WTC11 (cell line): ENCODE data around the gene LBH. TPM values are rescaled to one million over a fixed set of nuclear protein-coding genes. Genes with fewer than 3 reads are reported as not detected.

Experiments
- ATAC-seq: fragments of 200-7000 bp; cut with Tn5 transposase; 2 replicates; pipeline ENCODE4 v1.10.0; 2021; ENCODE audit warnings: mild to moderate bottlenecking, moderate library complexity
- CTCF ChIA-PET: fragments of 300-600 bp; sonication (Branson Sonifier 250); formaldehyde crosslinking; loops from one replicate; lab custom pipeline; 2021; ENCODE audit warnings: antibody characterized with exemption; lab: Charles Lee
- POLR2A ChIA-PET: fragments of 350-600 bp; sonication (Branson Sonifier 250); formaldehyde crosslinking; loops from one replicate; lab custom pipeline; 2021; ENCODE audit warnings: antibody characterized with exemption; lab: Charles Lee
- DNase-seq: peaks from one replicate; pipeline ENCODE4 v3.0.0; 2021; ENCODE audit warnings: low spot score
- H3K27ac Mint-ChIP-seq: 2 replicates; pipeline ENCODE4 v1.8.0; 2021; ENCODE audit warnings: mixed read lengths
- H3K27me3 Mint-ChIP-seq: 2 replicates; pipeline ENCODE4 v1.8.0; 2021; ENCODE audit warnings: low read depth, mild to moderate bottlenecking, moderate library complexity, mixed read lengths
- H3K36me3 Mint-ChIP-seq: 2 replicates; pipeline ENCODE4 v1.8.0; 2021; ENCODE audit warnings: mixed read lengths
- H3K4me1 Mint-ChIP-seq: 2 replicates; pipeline ENCODE4 v1.8.0; 2022; ENCODE audit warnings: mixed read lengths
- H3K4me3 Mint-ChIP-seq: 2 replicates; pipeline ENCODE4 v1.8.0; 2021; ENCODE audit warnings: mild to moderate bottlenecking, moderate library complexity, mixed read lengths
- H3K9me3 Mint-ChIP-seq: 2 replicates; pipeline ENCODE4 v1.8.0; 2021; ENCODE audit warnings: mixed read lengths
- AFF4 ChIP-seq: sonication (generic); formaldehyde crosslinking; IDR thresholded peaks from 2 replicates; pipeline ENCODE4 v1.8.1; 2023; ENCODE audit warnings: mild to moderate bottlenecking, missing genetic modification reagents, borderline replicate concordance
- AR ChIP-seq: fragments of 250-450 bp; sonication (Bioruptor Pico); IDR thresholded peaks from 2 replicates; pipeline ENCODE4 v1.9.0; 2021; ENCODE audit warnings: mild to moderate bottlenecking
- GTF2I ChIP-seq: fragments of 250-450 bp; sonication (Bioruptor Pico); conservative IDR thresholded peaks from 2 replicates; pipeline ENCODE4 v1.4.0; 2021; ENCODE audit warnings: mild to moderate bottlenecking
- KAT7 ChIP-seq: sonication (generic); formaldehyde crosslinking; IDR thresholded peaks from 2 replicates; pipeline ENCODE4 v1.8.1; 2023; ENCODE audit warnings: missing genetic modification reagents, mild to moderate bottlenecking, borderline replicate concordance
- NFE2L1 ChIP-seq: sonication (generic); formaldehyde crosslinking; IDR thresholded peaks from 2 replicates; pipeline ENCODE4 v1.8.1; 2023; ENCODE audit warnings: missing genetic modification reagents
- SMAD4 ChIP-seq: sonication (generic); formaldehyde crosslinking; IDR thresholded peaks from 2 replicates; pipeline ENCODE4 v1.8.0; 2022; ENCODE audit warnings: mild to moderate bottlenecking, missing genetic modification reagents
- TEAD4 ChIP-seq: sonication (generic); formaldehyde crosslinking; IDR thresholded peaks from 2 replicates; pipeline ENCODE4 v1.8.0; 2022; ENCODE audit warnings: mild to moderate bottlenecking, missing genetic modification reagents
- total RNA-seq: library from RNA; stranded (reverse); gene quantifications from 3 replicates; pipeline ENCODE4 v1.2.3, GENCODE V29; 2021
- TF ChIP-seq, protein P1 (sequence below): sonication (generic); formaldehyde crosslinking; IDR thresholded peaks from 2 replicates; pipeline ENCODE4 v1.8.1; 2022; ENCODE audit warnings: mild to moderate bottlenecking, moderate library complexity, missing genetic modification reagents
- TF ChIP-seq, protein P2 (sequence below): sonication (generic); formaldehyde crosslinking; IDR thresholded peaks from 2 replicates; pipeline ENCODE4 v1.8.1; 2022; ENCODE audit warnings: missing genetic modification reagents, borderline replicate concordance
- TF ChIP-seq, protein P3 (sequence below): sonication (generic); formaldehyde crosslinking; IDR thresholded peaks from 2 replicates; pipeline ENCODE4 v1.8.1; 2023; ENCODE audit warnings: mild to moderate bottlenecking, missing genetic modification reagents
- TF ChIP-seq, protein P4 (sequence below): sonication (generic); formaldehyde crosslinking; IDR thresholded peaks from 2 replicates; pipeline ENCODE4 v1.8.1; 2022; ENCODE audit warnings: low read depth, mild to moderate bottlenecking, moderate library complexity, missing genetic modification reagents, borderline replicate concordance
- TF ChIP-seq, protein P5 (sequence below): fragments of 250-450 bp; sonication (Bioruptor Pico); IDR thresholded peaks from 2 replicates; pipeline ENCODE4 v2.1.2; 2022; ENCODE audit warnings: mild to moderate bottlenecking, moderate library complexity
- TF ChIP-seq, protein P6 (sequence below): sonication (generic); formaldehyde crosslinking; IDR thresholded peaks from 2 replicates; pipeline ENCODE4 v1.8.1; 2022; ENCODE audit warnings: mild to moderate bottlenecking, missing genetic modification reagents, moderate library complexity, borderline replicate concordance

Gene LBH
- total RNA-seq, 1 experiment from 2014 or later, result 47.3 TPM

- DNase-seq (no peak), ATAC-seq (peak; percentile 46)
- no peak for TF ChIP-seq AR (CRISPR knock-in tag)
- TF ChIP-seq, all 79 proteins: peak for 0
- H3K36me3 Mint-ChIP-seq, result no peaks in the 10 kb centered on the region
- peak overlapping the region; percentile 78 for H3K27ac Mint-ChIP-seq
- H3K4me1 Mint-ChIP-seq, result peaks cover 64% of the 10 kb centered on the region
- no peak overlapping the region; the same call in 1 of the 2 replicates for H3K4me3 Mint-ChIP-seq
- H3K9me3 Mint-ChIP-seq, result peaks cover 4% of the 10 kb centered on the region; the same call in 1 of the 2 replicates
- ChIA-PET CTCF (interaction anchor here (0.8 to 1.8 kb wide), 4 partner anchors 34 to 397 kb away, joined by 3 to 13 read pairs (median 4); no protein-coding TSS in a partner anchor), POLR2A (no interaction called here)
- no peaks in the 10 kb centered on the region; the same call in 1 of the 2 replicates for H3K27me3 Mint-ChIP-seq
Observed at GRCh38 chr2:30288561-30288960, 57.2 kb downstream of the LBH start.

GRCh38 chr2:30293303-30293921, 62.1 kb downstream of the LBH start:
- CTCF ChIA-PET, result interaction anchor here (1.2 to 1.3 kb wide), 2 partner anchors 55 to 128 kb away, joined by 3 to 9 read pairs; no protein-coding TSS in a partner anchor
- H3K4me1 Mint-ChIP-seq, result peaks cover 38% of the 10 kb centered on the region

More at GRCh38 chr2:30293303-30293921, 62.1 kb downstream of the LBH start:
- DNase-seq, result no peak
- no peak overlapping the region for H3K27ac Mint-ChIP-seq
- no peak for TF ChIP-seq TEAD4 (CRISPR knock-in tag)
- TF ChIP-seq, protein P1, sequence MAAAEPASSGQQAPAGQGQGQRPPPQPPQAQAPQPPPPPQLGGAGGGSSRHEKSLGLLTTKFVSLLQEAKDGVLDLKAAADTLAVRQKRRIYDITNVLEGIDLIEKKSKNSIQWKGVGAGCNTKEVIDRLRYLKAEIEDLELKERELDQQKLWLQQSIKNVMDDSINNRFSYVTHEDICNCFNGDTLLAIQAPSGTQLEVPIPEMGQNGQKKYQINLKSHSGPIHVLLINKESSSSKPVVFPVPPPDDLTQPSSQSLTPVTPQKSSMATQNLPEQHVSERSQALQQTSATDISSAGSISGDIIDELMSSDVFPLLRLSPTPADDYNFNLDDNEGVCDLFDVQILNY, result no peak
- TF ChIP-seq, protein P2, sequence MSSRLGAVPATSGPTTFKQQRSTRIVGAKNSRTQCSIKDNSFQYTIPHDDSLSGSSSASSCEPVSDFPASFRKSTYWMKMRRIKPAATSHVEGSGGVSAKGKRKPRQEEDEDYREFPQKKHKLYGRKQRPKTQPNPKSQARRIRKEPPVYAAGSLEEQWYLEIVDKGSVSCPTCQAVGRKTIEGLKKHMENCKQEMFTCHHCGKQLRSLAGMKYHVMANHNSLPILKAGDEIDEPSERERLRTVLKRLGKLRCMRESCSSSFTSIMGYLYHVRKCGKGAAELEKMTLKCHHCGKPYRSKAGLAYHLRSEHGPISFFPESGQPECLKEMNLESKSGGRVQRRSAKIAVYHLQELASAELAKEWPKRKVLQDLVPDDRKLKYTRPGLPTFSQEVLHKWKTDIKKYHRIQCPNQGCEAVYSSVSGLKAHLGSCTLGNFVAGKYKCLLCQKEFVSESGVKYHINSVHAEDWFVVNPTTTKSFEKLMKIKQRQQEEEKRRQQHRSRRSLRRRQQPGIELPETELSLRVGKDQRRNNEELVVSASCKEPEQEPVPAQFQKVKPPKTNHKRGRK (CRISPR knock-in tag), result no peak
- TF ChIP-seq, protein P3, sequence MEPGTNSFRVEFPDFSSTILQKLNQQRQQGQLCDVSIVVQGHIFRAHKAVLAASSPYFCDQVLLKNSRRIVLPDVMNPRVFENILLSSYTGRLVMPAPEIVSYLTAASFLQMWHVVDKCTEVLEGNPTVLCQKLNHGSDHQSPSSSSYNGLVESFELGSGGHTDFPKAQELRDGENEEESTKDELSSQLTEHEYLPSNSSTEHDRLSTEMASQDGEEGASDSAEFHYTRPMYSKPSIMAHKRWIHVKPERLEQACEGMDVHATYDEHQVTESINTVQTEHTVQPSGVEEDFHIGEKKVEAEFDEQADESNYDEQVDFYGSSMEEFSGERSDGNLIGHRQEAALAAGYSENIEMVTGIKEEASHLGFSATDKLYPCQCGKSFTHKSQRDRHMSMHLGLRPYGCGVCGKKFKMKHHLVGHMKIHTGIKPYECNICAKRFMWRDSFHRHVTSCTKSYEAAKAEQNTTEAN, result no peak
- TF ChIP-seq NFE2L1, result no peak
- TF ChIP-seq SMAD4, result no peak
- TF ChIP-seq, protein P4, sequence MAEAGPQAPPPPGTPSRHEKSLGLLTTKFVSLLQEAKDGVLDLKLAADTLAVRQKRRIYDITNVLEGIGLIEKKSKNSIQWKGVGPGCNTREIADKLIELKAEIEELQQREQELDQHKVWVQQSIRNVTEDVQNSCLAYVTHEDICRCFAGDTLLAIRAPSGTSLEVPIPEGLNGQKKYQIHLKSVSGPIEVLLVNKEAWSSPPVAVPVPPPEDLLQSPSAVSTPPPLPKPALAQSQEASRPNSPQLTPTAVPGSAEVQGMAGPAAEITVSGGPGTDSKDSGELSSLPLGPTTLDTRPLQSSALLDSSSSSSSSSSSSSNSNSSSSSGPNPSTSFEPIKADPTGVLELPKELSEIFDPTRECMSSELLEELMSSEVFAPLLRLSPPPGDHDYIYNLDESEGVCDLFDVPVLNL (CRISPR knock-in tag), result no peak
- TF ChIP-seq, protein P5, sequence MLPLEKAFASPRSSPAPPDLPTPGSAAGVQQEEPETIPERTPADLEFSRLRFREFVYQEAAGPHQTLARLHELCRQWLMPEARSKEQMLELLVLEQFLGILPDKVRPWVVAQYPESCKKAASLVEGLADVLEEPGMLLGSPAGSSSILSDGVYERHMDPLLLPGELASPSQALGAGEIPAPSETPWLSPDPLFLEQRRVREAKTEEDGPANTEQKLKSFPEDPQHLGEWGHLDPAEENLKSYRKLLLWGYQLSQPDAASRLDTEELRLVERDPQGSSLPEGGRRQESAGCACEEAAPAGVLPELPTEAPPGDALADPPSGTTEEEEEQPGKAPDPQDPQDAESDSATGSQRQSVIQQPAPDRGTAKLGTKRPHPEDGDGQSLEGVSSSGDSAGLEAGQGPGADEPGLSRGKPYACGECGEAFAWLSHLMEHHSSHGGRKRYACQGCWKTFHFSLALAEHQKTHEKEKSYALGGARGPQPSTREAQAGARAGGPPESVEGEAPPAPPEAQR (CRISPR knock-in tag), result no peak
- no peak for TF ChIP-seq GTF2I (CRISPR knock-in tag)
- TF ChIP-seq KAT7, result no peak
- TF ChIP-seq, protein P6, sequence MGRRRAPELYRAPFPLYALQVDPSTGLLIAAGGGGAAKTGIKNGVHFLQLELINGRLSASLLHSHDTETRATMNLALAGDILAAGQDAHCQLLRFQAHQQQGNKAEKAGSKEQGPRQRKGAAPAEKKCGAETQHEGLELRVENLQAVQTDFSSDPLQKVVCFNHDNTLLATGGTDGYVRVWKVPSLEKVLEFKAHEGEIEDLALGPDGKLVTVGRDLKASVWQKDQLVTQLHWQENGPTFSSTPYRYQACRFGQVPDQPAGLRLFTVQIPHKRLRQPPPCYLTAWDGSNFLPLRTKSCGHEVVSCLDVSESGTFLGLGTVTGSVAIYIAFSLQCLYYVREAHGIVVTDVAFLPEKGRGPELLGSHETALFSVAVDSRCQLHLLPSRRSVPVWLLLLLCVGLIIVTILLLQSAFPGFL (CRISPR knock-in tag), result no peak
- no peak for TF ChIP-seq AFF4 (CRISPR knock-in tag)
- TF ChIP-seq, all 79 proteins: peak for 0
- POLR2A ChIA-PET, result no interaction called here
- Mint-ChIP-seq H3K9me3 (peaks cover 11% of the 10 kb centered on the region; the same call in 1 of the 2 replicates), H3K27me3 (no peaks in the 10 kb centered on the region; the same call in 1 of the 2 replicates), H3K4me3 (no peak overlapping the region), H3K36me3 (no peaks in the 10 kb centered on the region)
- no peak for ATAC-seq
